HG03175 (cell line): ENCODE results near the gene DENND6B.
"Not testable (repeated sequence)": the region's sequence is repeated elsewhere in the genome, so short reads cannot be mapped to it uniquely, and the experiment has no call there.

Experiments
- ATAC-seq: cut with Tn5 transposase; IDR thresholded peaks from one replicate; pipeline ENCODE4 v1.9.1; 2021; ENCODE audit warnings: mild to moderate bottlenecking, moderate library complexity; ENCODE audit not compliant: unreplicated experiment

Gene DENND6B

DNA sequence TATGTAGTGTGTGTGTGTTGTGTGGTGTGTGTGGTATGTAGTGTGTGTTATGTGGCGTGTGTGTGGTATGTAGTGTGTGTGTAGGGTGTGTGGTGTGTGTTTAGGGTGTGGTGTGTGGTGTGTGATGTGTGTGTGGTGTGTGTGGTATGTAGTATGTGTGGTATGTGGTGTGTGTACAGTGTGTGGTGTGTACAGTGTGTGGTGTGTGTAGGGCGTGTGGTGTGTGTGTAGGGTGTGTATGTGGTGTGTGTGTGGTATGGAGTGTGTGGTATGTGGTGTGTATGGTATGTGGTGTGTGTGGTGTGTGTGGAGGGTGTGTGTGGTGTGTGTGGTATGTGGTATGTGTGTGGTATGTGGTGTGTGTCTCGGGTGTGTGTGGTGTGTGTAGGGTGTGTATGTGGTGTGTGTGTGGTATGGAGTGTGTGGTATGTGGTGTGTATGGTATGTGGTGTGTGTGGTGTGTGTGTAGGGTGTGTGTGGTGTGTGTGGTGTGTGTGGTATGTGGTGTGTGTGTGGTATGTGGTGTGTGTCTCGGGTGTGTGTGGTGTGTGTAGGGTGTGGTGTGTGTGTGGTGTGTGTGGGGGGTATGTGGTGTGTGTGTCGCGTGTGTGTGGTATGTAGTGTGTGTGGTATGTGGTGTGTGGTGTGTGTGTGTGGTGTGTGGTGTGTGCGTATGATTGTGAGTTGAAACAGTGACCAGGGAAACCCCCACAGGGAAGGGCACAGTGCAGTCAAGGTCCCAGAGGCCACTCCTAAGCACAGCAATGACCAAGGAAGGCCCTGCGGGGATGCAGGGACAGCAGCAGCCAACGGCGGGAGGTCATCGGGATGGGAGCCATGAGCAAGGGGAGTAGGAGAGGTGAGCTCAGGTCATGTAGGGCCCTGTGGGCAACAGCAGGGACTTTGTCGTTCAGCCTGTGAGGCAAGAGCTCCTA is 13.4 kb upstream of the DENND6B start:
- no peak for ATAC-seq

DNA sequence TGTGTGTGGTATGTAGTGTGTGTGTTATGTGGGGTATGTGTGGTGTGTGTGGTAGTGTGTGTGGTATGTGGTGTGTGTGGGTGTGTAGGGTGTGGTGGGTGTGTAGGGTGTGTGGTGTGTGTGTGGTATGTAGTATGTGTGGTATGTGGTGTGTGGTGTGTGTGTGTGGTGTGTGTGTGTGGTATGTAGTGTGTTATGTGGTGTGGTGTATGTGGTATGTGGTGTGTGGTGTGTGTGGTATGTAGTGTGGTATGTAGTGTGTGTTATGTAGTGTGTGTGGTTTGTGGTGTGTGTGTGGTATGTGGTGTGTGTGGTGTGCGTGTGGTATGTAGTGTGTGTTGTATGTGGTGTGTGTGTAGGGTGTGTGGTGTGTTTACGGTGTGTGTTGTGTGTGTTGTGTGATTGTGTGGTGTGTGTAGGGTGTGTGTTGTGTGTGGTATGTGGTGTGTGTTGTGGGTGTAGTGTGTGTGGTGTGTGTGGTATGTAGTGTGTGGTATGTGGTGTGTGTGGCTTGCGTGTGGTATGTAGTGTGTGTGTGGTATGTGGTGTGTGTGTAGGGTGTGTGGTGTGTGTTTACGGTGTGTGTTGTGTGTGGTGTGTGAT is 12.1 kb upstream of the DENND6B start:
- ATAC-seq = no peak

DNA sequence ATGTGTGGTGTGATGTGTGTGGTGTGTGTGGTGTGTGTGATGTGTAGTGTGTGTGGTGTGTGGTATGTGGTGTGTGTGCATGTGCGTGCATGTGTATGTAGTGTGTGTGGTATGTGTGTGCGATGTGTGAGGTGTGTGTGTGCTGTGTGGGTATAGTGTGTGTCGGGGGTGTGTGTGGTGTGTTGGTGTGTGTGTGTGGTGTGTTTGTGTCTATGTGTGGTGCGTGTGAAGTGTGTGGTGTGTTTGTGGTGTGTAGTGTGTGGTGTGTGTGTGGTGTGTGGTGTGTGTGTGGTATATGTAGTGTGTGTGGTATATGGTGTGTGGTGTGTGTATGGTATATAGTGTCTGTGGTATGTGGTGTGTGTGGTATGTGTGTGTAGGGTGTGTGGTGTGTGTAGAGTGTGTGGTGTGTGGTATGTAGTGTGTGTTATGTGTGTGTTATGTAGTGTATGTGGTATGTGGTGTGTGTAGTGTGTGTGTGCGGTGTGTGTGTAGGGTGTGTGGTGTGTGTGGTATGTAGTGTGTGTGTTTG is 11.3 kb upstream of the DENND6B start:
- ATAC-seq = no peak

DNA sequence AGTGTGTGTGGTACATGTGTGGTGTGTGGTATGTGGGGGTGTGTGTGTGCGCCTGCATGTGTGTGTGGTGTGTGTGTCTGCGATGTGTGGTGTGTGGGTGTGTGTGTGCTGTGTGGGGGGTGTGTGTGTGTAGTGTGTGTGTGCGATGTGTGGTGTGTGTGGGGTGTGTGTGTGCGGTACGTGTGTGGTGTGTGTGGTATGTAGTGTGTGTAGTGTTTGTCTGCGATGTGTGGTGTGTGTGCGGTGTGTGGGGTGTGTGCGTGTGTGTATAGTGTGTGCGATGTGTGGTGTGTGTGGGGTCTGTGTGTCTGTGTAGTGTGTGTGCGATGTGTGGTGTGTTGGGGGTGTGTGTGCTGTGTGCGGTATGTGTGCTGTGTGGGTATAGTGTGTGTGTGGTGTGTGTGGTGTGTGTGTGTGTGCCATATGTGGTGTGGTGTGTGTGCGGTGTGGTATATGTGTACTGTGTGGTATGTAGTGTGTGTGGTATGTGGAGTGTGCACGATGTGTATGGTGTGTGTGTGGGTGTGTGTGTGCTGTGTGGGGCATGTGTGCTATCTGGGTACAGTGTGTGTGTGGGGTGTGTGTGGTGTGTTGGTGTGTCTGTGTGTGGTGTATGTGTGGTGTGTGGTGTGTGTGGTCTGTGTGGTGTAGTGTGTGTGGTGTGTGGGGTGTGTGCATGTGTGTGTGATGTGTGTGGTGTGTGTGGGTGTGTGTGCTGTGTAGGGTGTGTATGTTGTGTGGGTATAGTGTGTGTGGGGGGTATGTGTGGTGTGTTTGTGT is 10.6 kb upstream of the DENND6B start:
- no peak for ATAC-seq

DNA sequence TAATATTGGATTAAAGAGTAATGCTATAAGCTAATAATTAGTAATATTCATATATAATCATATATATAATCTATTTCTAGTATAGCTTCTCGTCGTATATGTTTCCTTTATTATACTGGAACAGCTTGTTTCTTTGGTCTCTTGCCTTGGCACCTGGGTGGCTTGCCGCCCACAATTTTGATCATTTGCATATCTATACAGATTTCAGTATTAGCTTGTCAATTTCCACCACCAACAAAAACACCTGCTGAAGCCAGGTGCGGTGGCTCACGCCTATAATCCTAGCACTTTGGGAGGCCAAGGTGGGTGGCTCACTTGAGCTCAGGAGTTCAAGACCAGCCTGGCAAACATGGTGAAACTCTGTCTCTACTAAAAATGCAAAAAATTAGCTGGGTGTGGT is 7.6 kb upstream of the DENND6B start:
- ATAC-seq = not testable (repeated sequence)

DNA sequence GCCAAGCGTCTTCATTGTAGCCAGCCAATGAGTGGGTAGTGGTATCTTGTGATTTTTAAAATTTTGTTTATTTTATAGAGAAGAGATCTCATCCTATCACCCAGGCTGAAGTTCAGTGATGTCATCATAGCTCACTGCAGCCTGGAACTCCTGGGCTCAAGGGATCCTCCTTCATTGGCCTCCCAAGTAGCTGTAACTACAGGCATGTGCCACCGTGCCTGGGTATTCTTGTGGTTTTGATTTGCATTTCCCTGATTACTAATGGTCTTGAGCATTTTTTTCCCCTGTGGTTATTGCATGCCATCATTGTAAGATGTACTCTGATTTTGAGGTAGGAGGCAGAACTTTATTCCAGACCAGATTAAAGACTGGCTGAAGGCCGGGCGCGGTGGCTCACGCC is 2.4 kb upstream of the DENND6B start:
- no peak for ATAC-seq

DNA sequence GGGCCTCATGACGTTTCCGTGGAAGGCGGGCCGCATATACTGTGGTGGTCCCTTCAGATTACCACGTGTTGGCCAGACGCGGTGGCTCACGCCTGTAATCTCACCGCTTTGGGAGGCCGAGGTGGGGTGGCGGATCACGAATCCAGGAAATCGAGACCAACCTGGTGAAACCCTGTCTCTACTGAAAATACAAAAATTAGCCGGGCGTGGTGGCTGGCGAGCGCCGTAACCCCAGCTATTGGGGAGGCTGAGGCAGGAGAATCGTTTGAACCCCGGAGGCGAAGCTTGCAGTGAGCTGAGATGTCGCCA is 853 bp upstream of the DENND6B start:
- ATAC-seq = no peak

DNA sequence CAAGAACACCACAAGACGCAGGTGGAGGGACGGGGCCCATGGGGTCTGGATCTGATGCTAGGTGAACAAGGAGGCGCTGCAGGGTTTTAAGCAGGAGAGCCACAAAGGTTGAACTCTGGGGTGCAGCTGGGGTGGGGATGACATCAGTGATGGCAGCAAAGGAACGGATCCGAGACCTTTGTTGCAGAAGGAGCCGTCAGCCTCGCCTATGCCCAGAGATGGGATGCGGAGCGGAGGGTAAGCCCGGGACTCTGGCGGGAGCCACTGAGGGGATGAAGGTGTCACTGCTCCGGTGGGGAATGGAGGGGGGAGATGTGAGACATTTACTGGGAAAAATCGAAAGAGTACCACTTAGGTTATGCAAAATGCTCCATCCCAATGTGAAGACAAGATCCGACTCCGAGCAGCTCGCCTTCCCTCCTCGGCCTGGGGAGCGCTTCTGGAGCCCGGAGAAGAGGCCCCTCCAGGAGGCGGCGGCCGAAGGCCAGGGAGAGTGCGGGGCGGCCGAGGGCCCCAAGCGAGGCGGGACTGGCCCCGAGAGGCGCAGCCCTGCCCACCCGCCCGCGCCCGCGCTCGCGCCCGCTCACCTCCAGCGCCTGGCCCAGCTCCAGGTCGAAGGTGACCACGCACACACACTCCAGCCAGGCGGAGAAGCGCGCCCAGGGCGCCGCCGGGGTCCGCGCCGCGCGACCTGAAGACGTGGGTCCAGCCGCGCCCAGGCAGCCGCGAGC is 422 bp downstream of the DENND6B start:
- ATAC-seq = no peak

DNA sequence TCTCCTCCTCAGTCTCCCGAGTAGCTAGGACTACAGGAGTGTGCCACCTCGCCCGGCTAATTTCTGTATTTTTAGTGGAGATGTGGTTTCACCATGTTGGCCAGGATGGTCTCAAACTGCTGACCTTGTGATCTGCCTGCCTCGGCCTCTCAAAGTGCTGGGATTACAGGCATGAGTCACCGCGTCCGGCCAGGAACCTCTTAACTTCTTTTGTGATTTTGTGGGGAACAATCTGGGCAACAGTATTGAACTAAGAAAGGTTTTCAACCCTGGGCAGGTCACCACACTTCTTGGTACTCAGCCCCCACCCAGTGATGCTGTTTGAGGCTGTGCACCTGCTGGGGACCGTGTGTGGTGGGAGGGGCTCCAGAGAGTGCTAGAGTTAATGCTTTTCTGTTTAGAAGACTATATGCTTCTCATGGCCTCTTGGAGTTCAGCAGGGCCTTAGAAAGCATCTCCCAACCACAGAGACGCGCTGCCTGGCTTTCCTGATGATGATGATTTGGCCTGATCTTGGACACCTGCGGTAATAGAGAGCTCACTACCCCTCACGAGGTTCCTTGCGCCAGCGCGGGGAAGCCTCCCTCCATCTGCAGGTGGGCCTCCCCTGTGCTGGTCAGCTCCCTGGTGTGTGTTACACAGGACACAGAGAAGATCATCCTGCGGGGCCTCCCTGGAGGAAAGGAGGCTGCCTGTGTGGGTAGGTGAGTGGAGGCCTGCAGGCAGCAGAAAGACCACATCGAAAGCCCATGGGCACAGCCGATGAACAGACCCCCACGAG is 1.2 kb downstream of the DENND6B start:
- no peak for ATAC-seq

DNA sequence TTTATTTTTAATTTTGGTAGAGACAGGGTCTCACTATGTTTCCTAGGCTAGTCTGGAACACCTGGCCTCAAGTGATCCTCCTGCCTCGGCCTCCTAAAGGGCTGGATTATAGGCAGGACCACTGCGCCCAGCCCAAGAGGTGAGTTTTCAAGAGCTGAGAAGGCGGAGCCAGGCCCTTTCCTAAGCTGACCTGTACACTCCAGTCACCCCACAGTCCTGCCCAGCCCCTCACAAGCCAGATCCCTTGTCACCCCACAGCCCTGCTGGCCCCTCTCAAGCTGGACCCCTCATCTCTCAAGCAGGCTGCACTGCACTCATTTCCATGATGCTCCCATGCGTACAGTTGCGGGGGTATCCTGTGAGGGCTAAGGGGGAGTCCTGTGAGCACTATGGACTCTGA is 2.9 kb downstream of the DENND6B start:
- ATAC-seq = no peak

DNA sequence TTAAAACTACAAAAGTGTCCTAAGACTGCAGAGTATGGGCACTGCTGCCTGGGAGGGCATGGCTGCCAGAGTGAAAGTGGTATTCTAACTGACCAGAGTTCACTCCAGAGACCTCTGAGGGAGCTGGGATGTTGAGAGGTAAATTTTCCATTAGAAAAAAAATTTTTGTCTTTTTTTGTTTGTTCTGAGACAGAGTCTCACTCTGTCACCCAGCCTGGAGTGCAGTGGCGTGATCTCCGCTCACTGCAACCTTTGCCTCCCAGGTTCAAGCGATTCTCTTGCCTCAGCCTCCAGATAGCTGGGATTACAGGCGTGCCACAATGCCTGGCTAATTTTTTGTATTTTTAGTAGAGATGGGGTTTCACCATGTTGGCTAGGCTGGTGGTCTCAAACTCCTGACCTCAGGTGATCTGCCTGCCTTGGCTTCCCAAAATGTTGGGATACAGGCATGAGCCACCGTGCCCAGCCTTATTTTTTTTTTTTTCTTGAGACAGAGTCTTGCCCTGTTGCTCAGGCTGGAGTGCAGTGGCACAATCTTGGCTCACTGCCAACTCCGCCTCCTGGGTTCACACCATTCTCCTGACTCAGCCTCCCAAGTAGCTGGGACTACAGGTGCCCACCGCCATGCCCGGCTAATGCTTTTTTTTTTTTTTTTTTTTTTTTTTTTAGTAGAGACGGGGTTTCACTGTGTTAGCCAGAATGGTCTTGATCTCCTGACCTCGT is 4.3 kb downstream of the DENND6B start:
- ATAC-seq = not testable (repeated sequence)

DNA sequence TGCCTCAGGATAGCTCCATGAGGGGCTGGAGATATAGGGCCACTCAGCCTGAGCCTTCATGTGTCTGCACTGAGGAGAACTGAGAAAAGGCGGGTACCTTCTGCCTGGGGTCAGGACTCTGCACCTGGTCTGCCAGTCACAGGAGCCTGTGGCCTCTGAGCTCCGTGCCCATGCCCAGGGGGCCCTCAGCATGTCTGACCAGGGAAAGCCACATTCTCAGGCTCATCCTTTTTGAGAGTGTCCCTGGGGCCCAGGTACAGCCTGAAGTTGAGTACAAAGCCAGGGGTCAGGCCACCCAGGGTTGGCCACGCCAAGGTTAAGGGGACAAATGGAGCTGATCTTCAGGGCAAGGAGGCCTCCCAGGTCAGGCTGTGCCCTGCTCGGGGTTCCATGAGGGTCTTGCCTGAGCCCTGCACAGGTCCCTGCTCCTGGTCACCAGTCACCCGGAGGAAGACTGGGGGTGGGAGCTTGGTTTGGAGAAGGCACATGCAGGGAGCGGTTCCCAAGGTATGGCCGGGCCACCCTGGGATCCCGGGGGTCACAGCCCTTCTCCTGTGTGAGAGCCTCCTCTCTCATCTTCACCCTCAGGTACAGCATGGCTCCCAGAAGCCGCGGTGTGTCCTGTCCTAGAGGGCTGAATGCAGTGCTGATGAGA is 6.0 kb downstream of the DENND6B start:
- ATAC-seq = no peak

DNA sequence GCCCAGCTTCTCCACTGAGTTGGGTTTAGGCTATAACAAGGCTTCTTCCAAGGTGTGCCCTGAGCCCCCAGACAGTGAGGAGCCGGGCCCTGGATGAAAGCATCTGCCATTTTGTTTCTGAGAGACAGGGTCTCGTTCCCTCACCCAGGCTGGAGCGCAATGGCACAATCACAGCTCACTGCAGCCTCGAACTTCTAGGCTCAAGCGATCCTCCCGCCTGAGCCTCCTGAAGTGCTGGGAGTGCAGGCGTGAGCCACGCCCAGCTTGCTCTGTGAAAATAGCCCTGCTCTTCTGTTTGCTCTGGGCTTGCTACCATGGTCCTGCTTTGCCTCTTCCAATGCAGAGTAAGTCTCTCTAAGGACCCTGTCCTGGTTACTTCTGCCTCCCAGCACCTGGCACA is 6.7 kb downstream of the DENND6B start:
- ATAC-seq = no peak

DNA sequence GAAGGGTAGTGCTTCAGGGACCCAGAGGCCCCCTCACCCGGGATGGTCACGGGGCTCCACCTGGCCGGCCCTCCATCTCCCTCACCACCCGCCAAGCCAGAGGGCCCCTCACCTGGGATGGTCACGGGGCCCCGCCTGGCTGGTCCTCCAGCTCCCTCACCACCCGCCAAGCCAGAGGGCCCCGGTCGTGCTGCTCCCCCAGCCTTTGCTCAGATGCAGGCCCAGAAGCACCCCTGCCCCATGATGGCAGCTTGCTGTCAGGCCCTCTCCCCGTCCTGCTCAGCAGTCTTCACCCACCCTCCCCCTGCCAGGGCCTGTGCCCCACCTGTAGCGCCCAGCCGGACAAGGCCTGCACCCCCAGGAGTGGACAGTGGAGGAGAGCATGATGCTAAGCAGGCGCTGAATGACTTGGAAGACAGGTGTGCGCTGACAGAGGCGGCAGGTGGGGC is 7.3 kb downstream of the DENND6B start:
- ATAC-seq = no peak

DNA sequence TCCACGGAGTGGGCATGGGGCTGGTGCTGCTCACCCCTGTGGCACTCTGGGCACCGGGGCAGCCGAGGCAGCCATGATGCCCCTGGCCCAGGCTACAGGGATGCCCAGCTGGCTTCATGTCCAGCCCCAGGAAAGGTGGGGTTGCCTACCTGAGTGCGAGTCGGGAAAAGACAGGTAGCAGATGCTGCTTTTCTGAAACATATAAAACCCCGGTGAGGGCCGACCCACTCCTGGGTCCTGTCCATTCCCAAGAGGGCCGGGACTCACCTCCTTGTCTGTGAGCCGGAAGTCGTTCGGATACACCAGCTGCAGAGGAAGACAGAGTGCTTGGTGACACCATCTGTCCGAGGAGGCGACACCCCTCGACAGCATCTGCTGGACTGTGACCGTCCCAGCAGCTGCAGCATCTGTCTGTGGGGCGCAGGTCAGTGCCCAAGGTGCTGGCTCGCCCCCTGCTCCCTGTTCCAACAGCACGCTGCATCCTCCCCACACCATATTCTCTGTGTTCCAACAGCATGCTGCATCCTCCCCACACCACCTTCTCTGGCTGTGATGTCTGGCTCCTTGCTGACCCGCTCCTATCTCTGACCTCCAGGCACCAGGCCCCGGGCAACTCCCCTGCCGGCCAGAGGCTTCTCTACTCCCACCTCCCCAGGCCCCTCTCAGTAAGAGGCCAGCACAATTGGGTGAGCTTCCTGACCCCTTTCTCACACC is 8.0 kb downstream of the DENND6B start:
- no peak for ATAC-seq

DNA sequence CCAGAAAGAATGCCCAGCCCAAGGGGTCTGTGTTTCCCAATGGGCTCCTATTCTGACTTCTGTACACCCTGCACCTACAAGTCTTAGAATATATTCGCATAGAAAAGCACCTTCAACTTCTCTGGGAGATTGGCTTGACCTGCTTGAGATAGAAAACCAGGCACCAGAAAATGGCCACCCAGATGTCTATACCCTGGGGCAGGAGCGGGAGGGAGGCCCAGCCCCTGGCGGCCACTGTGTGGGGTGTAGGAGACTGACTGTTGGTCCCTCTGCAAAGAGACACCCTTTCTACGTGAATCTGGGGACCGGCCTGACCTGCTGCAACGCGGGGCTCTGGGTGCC is 8.5 kb downstream of the DENND6B start:
- no peak for ATAC-seq

DNA sequence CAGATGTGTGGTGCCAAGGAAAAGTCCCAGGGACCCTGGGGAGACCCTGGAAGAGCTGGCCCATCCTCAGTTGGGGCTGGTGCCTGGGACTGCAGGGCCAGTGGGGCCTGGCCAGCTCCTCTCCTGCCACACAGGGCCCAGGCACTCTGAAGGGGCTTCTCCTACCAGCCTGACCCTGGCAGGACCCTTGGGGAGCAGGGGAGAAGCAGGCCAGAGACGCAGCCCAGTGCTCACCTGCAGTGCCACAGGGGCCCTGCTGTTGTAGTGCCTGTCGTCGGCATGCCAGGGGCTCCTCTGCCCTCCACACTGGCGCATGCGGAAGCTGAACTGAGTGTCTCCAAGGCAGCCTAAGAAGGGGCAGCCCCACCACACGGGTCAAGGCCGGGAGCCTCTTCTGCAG is 9.1 kb downstream of the DENND6B start:
- no peak for ATAC-seq

DNA sequence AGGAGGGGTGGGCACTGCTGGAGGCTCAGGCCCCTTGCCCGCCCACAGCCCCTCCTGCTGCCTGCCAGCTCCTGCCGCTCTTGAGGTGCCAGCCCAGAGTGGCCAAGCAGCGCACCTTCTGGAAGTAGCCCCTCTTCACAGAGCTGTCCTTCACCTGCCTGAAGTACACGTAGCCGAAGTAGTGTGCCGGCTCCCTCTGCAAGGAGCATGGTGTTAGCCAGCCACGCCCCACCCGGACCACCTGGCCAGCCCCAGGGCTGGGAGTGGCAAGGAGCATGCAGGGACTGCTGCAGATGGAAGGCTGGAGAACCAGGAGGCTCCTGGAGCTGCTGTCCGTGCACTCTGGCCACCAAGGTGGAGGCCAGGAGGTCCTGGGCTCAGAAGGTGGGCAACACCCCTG is 9.6 kb downstream of the DENND6B start:
- ATAC-seq = no peak
